RWPE1 (cell line): ENCODE results near the gene HYCC1.

Experiments
- CTCF ChIA-PET: fragments of 350-600 bp; sonication (Branson Sonifier 250); formaldehyde crosslinking; extraction: SDS; loops from one replicate; lab custom pipeline; 2021; lab: Yijun Ruan, JAX
- POLR2A ChIA-PET: fragments of 400-600 bp; formaldehyde crosslinking; extraction: SDS; loops from one replicate; lab custom pipeline; 2020; ENCODE audit warnings: antibody characterized with exemption; ENCODE audit not compliant: low non-redundant PET; lab: Yijun Ruan, JAX
- DNase-seq: peaks from one replicate; pipeline ENCODE4 v3.0.0; 2012; ENCODE audit warnings: low spot score
- H3K27ac ChIP-seq: fragments of 450-650 bp; 2 replicates; pipeline ENCODE4 v1.5.1; 2017
- CTCF ChIP-seq: fragments of 450-650 bp; conservative IDR thresholded peaks from 2 replicates; pipeline ENCODE4 v1.5.1; 2017; ENCODE audit warnings: low read depth, mild to moderate bottlenecking

HYCC1 gene

DNA sequence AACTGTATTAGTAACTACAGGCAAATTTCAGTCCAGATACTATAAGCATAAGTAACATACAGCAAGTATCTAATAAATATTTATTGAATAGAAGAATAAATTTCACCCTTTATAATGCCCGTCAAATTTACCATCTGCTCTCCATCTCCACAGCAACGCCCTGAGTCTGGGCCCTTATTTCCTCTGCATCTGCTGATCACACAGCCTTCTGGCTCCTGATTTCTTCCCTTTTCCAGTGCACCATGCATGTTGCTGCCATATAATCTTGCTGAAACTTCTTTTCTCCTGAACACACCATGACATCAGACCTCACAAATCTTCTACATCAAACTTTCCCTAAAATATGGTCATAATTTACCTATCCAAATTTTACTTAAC is 15.4 kb downstream of the HYCC1 start:
- no peak for TF ChIP-seq CTCF
- DNase-seq: no peak
- ChIA-PET CTCF (no interaction called here), POLR2A (no interaction called here)
- no peak overlapping the region for H3K27ac ChIP-seq

- no peak for TF ChIP-seq CTCF
- POLR2A ChIA-PET: no interaction called here
- H3K27ac ChIP-seq: no peak overlapping the region
- CTCF ChIA-PET: interaction anchor here (0.6 kb wide), 2 partner anchors 59 to 539 kb away, joined by 3 to 5 read pairs; no protein-coding TSS in a partner anchor
- no peak for DNase-seq
Measured at GRCh38 chr7:22997871-22998518, 15.9 kb downstream of the HYCC1 start.

GRCh38 chr7:22996470-22996869 is 17.5 kb downstream of the HYCC1 start:
- POLR2A ChIA-PET: no interaction called here
- no peak overlapping the region for H3K27ac ChIP-seq
- no peak for TF ChIP-seq CTCF
- CTCF ChIA-PET: interaction anchor here (0.6 kb wide), 1 partner anchor 51 kb away, joined by 6 read pairs; no protein-coding TSS in a partner anchor
- DNase-seq: no peak

- DNase-seq: no peak
- CTCF ChIA-PET: interaction anchor here (0.7 kb wide), 1 partner anchor 411 kb away, joined by 5 read pairs; no protein-coding TSS in a partner anchor
- POLR2A ChIA-PET: no interaction called here
- H3K27ac ChIP-seq: no peak overlapping the region
- TF ChIP-seq CTCF: no peak
Measured at GRCh38 chr7:22995011-22995410, 18.9 kb downstream of the HYCC1 start.

- DNase-seq: no peak
- TF ChIP-seq CTCF: no peak
- H3K27ac ChIP-seq: no peak overlapping the region
- ChIA-PET POLR2A (no interaction called here), CTCF (no interaction called here)
Measured at GRCh38 chr7:22992874-22993840, 20.8 kb downstream of the HYCC1 start.

DNA sequence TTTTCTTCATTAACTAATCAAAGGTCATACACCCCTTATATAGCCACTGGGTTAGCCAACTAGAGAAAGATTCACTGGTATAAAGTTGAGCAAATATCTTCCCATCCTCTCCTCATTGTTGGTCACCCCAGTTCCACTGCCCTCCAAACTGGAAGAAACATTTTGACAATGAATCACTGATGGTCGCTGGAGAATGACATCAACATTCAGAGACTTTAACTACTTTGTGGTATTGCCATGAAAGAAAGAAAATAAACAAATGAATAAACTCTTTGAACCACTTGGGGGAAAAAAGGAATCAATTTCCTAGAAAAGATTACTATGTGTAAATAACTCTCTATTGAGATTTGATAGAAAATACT is 23.4 kb downstream of the HYCC1 start:
- H3K27ac ChIP-seq: no peak overlapping the region
- TF ChIP-seq CTCF: no peak
- ChIA-PET CTCF (no interaction called here), POLR2A (no interaction called here)
- no peak for DNase-seq
